ENCODE data around the gene BEND6.
"Not testable (repeated sequence)": the region's sequence is repeated elsewhere in the genome, so short reads cannot be mapped to it uniquely, and the experiment has no call there.

The BEND6 gene

GRCh38 chr6:57033228-57033627 lies 78.3 kb downstream of the BEND6 start:
- DNase-seq (ENCODE audit: low spot score), result no peak

GRCh38 chr6:57035549-57035948 lies 80.6 kb downstream of the BEND6 start:
- DNase-seq (ENCODE audit: low spot score), result no peak

- DNase-seq (ENCODE audit: low spot score), result no peak
Measured at GRCh38 chr6:57038906-57039305, 84.0 kb downstream of the BEND6 start.

GRCh38 chr6:57040011-57040410 lies 85.1 kb downstream of the BEND6 start:
- DNase-seq (ENCODE audit: low spot score), result peak; percentile 36

GRCh38 chr6:57044061-57044460 lies 89.2 kb downstream of the BEND6 start:
- DNase-seq (ENCODE audit: low spot score), result not testable (repeated sequence)

- no peak for DNase-seq (ENCODE audit: low spot score)
Measured at GRCh38 chr6:57044568-57044967, 89.7 kb downstream of the BEND6 start.

- DNase-seq (ENCODE audit: low spot score), result peak; percentile 90
Measured at GRCh38 chr6:57046332-57047256, 91.7 kb downstream of the BEND6 start, which contains the start of gene KIAA1586. TSS of gene KIAA1586 (plus strand) at chr6:57046693. CDS start at chr6:57046756, 63 bp downstream.

GRCh38 chr6:57047257-57047585 lies 92.3 kb downstream of the BEND6 start:
- not testable (repeated sequence) for DNase-seq (ENCODE audit: low spot score)

- peak; percentile 8 for DNase-seq (ENCODE audit: low spot score)
Measured at GRCh38 chr6:57047859-57048258, 93.0 kb downstream of the BEND6 start.

GRCh38 chr6:57048577-57048976 lies 93.7 kb downstream of the BEND6 start:
- DNase-seq (ENCODE audit: low spot score), result no peak

- DNase-seq (ENCODE audit: low spot score), result no peak
Measured at GRCh38 chr6:57063847-57064246, 108.9 kb downstream of the BEND6 start.

GRCh38 chr6:57064809-57065208 lies 109.9 kb downstream of the BEND6 start:
- DNase-seq (ENCODE audit: low spot score), result no peak

GRCh38 chr6:57068061-57068460 lies 113.2 kb downstream of the BEND6 start:
- DNase-seq (ENCODE audit: low spot score), result no peak

- no peak for DNase-seq (ENCODE audit: low spot score)
Measured at GRCh38 chr6:57069228-57069627, 114.3 kb downstream of the BEND6 start.

GRCh38 chr6:57069920-57070331 lies 115.0 kb downstream of the BEND6 start:
- DNase-seq (ENCODE audit: low spot score), result no peak

GRCh38 chr6:57072108-57072507 lies 117.2 kb downstream of the BEND6 start:
- DNase-seq (ENCODE audit: low spot score), result no peak

GRCh38 chr6:57074383-57074782 lies 119.5 kb downstream of the BEND6 start:
- DNase-seq (ENCODE audit: low spot score), result no peak

- DNase-seq (ENCODE audit: low spot score), result peak; percentile 15
Measured at GRCh38 chr6:57075092-57075491, 120.2 kb downstream of the BEND6 start.

Measured in NAMALWA (cell line).